HG03039 (cell line): ENCODE results near the gene RPP40.
"Not testable (repeated sequence)": the region's sequence is repeated elsewhere in the genome, so short reads cannot be mapped to it uniquely, and the experiment has no call there.

Experiments used
- ATAC-seq: cut with Tn5 transposase; IDR thresholded peaks from one replicate; pipeline ENCODE4 v1.9.1; 2021; ENCODE audit warnings: mild to moderate bottlenecking, moderate library complexity; ENCODE audit not compliant: unreplicated experiment

Gene RPP40

GRCh38 chr6:5020142-5020541, 16.3 kb upstream of the RPP40 start:
- no peak for ATAC-seq

GRCh38 chr6:5014072-5014561, 10.3 kb upstream of the RPP40 start:
- ATAC-seq, result no peak

GRCh38 chr6:5012519-5012918, 8.7 kb upstream of the RPP40 start:
- ATAC-seq, result no peak

GRCh38 chr6:5011346-5011745, 7.5 kb upstream of the RPP40 start:
- no peak for ATAC-seq

- no peak for ATAC-seq
Observed at GRCh38 chr6:5007531-5007930, 3.7 kb upstream of the RPP40 start.

- ATAC-seq, result no peak
Observed at GRCh38 chr6:5006222-5006621, 2.4 kb upstream of the RPP40 start.

- ATAC-seq, result not testable (repeated sequence)
Observed at GRCh38 chr6:5005038-5005433, 1.2 kb upstream of the RPP40 start.

- no peak for ATAC-seq
Observed at GRCh38 chr6:5004373-5005037, 668 bp upstream of the RPP40 start.

GRCh38 chr6:4999586-4999985, 4.3 kb downstream of the RPP40 start:
- ATAC-seq, result no peak

GRCh38 chr6:4997862-4998261, 6.0 kb downstream of the RPP40 start:
- no peak for ATAC-seq

GRCh38 chr6:4994741-4995140, 9.1 kb downstream of the RPP40 start:
- ATAC-seq, result no peak

GRCh38 chr6:4987432-4987831, 16.4 kb downstream of the RPP40 start:
- no peak for ATAC-seq

GRCh38 chr6:4986999-4987398, 16.8 kb downstream of the RPP40 start:
- no peak for ATAC-seq

GRCh38 chr6:4983322-4983721, 20.5 kb downstream of the RPP40 start:
- ATAC-seq, result no peak

GRCh38 chr6:4981761-4982160, 22.1 kb downstream of the RPP40 start:
- no peak for ATAC-seq

- no peak for ATAC-seq
Observed at GRCh38 chr6:4979426-4979825, 24.4 kb downstream of the RPP40 start.

- ATAC-seq, result no peak
Observed at GRCh38 chr6:4977468-4977867, 26.4 kb downstream of the RPP40 start.

- ATAC-seq, result no peak
Observed at GRCh38 chr6:4975506-4975905, 28.3 kb downstream of the RPP40 start.

GRCh38 chr6:4974962-4975361, 28.9 kb downstream of the RPP40 start:
- ATAC-seq, result no peak

- no peak for ATAC-seq
Observed at GRCh38 chr6:4973982-4974745, 29.7 kb downstream of the RPP40 start.

- no peak for ATAC-seq
Observed at GRCh38 chr6:4973415-4973814, 30.4 kb downstream of the RPP40 start.

GRCh38 chr6:4972438-4972837, 31.4 kb downstream of the RPP40 start:
- no peak for ATAC-seq
